ENCODE data around the gene STOML1. TPM values are rescaled to one million over a fixed set of nuclear protein-coding genes. Genes with fewer than 3 reads are reported as not detected.
A peak's percentile ranks its signal among the peaks of the same experiment; 100 is the strongest.

Gene STOML1
- total RNA-seq, 1 experiment from 2014 or later, result 5.0 TPM

- no peaks in the 10 kb centered on the region for H3K9me3 ChIP-seq (ENCODE audit: control insufficient read depth in 1 of 2, insufficient read depth in 1 of 2, low read depth in 1 of 2, low read length in 2 of 2)
- H2AFZ ChIP-seq (ENCODE audit: low read depth, low read length, poor library complexity, severe bottlenecking), result no peak overlapping the region
- no peaks in the 10 kb centered on the region; a peak in 1 of 4 replicates for H3K36me3 ChIP-seq (ENCODE audit: control insufficient read depth in 1 of 2, insufficient read depth in 2 of 2, low read length in 2 of 2)
- TF ChIP-seq ZNF274 (IDR thresholded peaks at IDR 0.05; ENCODE audit: low read depth, low read length), result no peak
- peak; percentile 28 to 62 (median 54); a peak in 5 of 6 replicates for TF ChIP-seq CTCF (IDR thresholded peaks at IDR 0.05 in 2 of 3, conservative IDR thresholded peaks at IDR 0.05 in 1 of 3; ENCODE audit: borderline replicate concordance in 1 of 3, insufficient read depth in 1 of 3, low read depth in 2 of 3, low read length in 2 of 3)
- no peak for TF ChIP-seq POLR2AphosphoS5 (IDR thresholded peaks at IDR 0.05; ENCODE audit: low read depth, low read length)
- no peak for TF ChIP-seq REST (IDR thresholded peaks at IDR 0.05; ENCODE audit: low read depth)
- TF ChIP-seq RAD21 (IDR thresholded peaks at IDR 0.05; ENCODE audit: low read depth), result peak; percentile 56
- H3K4me3 ChIP-seq (replicated peaks in 1 of 2; ENCODE audit: low read depth in 1 of 2, low read length in 2 of 2), result no peak overlapping the region
- H3K27ac ChIP-seq (ENCODE audit: low read depth, low read length), result no peak overlapping the region
- peaks cover 0 to 9% of the 10 kb centered on the region in 2 experiments; a peak in 1 of 4 replicates for H3K4me1 ChIP-seq (ENCODE audit: control insufficient read depth in 1 of 2, insufficient read depth in 2 of 2, low read length in 2 of 2)
- ATAC-seq, result peak; percentile 91
- H3K27me3 ChIP-seq (ENCODE audit: insufficient read depth, low read length), result no peaks in the 10 kb centered on the region
- H3K4me2 ChIP-seq (ENCODE audit: low read length), result no peak overlapping the region
- no peaks in the 10 kb centered on the region for H3K9me2 ChIP-seq (ENCODE audit: insufficient read depth)
- intact Hi-C loops (cut with micrococcal nuclease), result loop anchor here (1.0 kb wide), 1 partner anchor 63 kb away; no protein-coding TSS in a partner anchor
- no peaks in the 10 kb centered on the region for H4K20me1 ChIP-seq (ENCODE audit: insufficient read depth)
- no peak overlapping the region for H3K9ac ChIP-seq (ENCODE audit: low read length)
- no TSS peak for BruUV-seq (replicated peaks)
- DNase-seq (ENCODE audit: low read depth, low spot score), result peak; percentile 22
- ChIA-PET RAD21 (ENCODE audit: low non-redundant PET in 1 of 2, low total read pairs in 2 of 2, uncharacterized antibody in 2 of 2, unreplicated experiment in 2 of 2) (interaction anchor here (1.0 to 1.6 kb wide), 3 partner anchors 62 to 64 kb away, joined by 3 to 23 read pairs (median 9); no protein-coding TSS in a partner anchor), CTCF (interaction anchor here (0.6 to 6.5 kb wide), 16 partner anchors 9 to 284 kb away, joined by 3 to 132 read pairs (median 4); partner anchors contain the start of gene PML), POLR2A (interaction anchor here (1.4 kb wide), 1 partner anchor 64 kb away, joined by 6 read pairs; no protein-coding TSS in a partner anchor)
- H3K79me2 ChIP-seq (ENCODE audit: insufficient read depth, low read length), result no peaks in the 10 kb centered on the region
Measured at GRCh38 chr15:74036271-74037170, 44.4 kb upstream of the STOML1 start.

Measured in HCT116 (cell line).